ENCODE results near the gene CAPZB. TPM values are rescaled to one million over a fixed set of nuclear protein-coding genes. Genes with fewer than 3 reads are reported as not detected.

Gene CAPZB
- polyA plus RNA-seq, 1 donor from 2014 or later: 159 TPM

DNA sequence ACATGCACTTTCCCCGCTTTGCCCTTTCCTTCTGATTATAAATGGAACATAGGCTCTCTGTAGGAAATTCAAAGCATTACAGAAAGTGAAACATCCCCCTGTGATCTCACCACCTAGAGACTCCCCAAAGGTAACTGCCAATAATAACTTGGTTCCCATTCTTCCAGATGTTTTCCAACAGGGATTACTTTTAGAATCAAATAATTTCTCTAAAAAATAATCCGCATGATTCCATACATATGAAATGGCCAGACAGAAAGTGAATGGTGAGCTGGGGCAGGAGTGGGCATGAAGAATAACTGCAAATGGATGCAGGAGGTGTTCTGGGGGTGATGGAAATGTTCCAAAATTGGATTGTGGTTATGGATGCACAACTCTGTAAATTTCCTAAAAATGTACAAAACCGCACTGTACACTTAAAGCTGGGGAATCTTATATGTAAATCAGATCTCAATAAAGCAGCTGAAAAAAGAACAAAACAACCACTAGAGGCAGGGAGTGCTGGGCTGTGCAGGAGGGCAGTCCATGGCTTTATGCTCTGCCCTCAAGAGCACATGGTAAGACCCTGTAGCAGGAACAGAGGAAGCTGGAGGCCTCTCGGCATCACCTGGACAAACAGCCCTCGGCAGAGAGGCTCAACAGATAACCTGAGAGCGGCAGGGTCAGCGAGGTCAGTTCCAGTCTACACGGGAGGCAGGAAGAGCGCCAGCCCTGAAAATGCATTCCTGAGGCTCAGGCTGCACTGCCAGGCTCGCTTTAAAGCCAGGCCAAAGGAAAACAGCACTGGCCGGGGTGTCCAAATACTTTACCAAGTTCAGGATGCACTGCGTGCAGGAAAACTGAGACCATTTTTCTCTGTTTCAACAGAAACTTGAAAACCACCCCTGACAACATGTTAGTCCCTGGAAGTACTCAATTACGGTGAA lies 39.7 kb downstream of the CAPZB start:
- no peak overlapping the region for H2AFZ ChIP-seq (ENCODE audit: low read depth, low read length)
- no peak overlapping the region for H3K4me2 ChIP-seq (ENCODE audit: low read length)
- no peaks in the 10 kb centered on the region for H3K36me3 ChIP-seq (ENCODE audit: insufficient read depth, low read length)
- TF ChIP-seq SMC3 (conservative IDR thresholded peaks at IDR 0.05; ENCODE audit: poor library complexity) (no peak), RAD21 (conservative IDR thresholded peaks at IDR 0.05) (no peak), POLR2AphosphoS5 (IDR thresholded peaks at IDR 0.05) (no peak), EZH2 (IDR thresholded peaks at IDR 0.05; ENCODE audit: borderline replicate concordance, insufficient read depth, low read length, poor library complexity, severe bottlenecking) (no peak), MXI1 (conservative IDR thresholded peaks at IDR 0.05; ENCODE audit: poor library complexity, severe bottlenecking) (no peak), EP300 (conservative IDR thresholded peaks at IDR 0.05; ENCODE audit: poor library complexity, severe bottlenecking) (no peak), TAF1 (IDR thresholded peaks at IDR 0.05; ENCODE audit: low read depth) (no peak)
- TF ChIP-seq, protein P1, sequence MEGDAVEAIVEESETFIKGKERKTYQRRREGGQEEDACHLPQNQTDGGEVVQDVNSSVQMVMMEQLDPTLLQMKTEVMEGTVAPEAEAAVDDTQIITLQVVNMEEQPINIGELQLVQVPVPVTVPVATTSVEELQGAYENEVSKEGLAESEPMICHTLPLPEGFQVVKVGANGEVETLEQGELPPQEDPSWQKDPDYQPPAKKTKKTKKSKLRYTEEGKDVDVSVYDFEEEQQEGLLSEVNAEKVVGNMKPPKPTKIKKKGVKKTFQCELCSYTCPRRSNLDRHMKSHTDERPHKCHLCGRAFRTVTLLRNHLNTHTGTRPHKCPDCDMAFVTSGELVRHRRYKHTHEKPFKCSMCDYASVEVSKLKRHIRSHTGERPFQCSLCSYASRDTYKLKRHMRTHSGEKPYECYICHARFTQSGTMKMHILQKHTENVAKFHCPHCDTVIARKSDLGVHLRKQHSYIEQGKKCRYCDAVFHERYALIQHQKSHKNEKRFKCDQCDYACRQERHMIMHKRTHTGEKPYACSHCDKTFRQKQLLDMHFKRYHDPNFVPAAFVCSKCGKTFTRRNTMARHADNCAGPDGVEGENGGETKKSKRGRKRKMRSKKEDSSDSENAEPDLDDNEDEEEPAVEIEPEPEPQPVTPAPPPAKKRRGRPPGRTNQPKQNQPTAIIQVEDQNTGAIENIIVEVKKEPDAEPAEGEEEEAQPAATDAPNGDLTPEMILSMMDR (IDR thresholded peaks at IDR 0.05; ENCODE audit: poor library complexity, severe bottlenecking): no peak
- TF ChIP-seq, protein P2, sequence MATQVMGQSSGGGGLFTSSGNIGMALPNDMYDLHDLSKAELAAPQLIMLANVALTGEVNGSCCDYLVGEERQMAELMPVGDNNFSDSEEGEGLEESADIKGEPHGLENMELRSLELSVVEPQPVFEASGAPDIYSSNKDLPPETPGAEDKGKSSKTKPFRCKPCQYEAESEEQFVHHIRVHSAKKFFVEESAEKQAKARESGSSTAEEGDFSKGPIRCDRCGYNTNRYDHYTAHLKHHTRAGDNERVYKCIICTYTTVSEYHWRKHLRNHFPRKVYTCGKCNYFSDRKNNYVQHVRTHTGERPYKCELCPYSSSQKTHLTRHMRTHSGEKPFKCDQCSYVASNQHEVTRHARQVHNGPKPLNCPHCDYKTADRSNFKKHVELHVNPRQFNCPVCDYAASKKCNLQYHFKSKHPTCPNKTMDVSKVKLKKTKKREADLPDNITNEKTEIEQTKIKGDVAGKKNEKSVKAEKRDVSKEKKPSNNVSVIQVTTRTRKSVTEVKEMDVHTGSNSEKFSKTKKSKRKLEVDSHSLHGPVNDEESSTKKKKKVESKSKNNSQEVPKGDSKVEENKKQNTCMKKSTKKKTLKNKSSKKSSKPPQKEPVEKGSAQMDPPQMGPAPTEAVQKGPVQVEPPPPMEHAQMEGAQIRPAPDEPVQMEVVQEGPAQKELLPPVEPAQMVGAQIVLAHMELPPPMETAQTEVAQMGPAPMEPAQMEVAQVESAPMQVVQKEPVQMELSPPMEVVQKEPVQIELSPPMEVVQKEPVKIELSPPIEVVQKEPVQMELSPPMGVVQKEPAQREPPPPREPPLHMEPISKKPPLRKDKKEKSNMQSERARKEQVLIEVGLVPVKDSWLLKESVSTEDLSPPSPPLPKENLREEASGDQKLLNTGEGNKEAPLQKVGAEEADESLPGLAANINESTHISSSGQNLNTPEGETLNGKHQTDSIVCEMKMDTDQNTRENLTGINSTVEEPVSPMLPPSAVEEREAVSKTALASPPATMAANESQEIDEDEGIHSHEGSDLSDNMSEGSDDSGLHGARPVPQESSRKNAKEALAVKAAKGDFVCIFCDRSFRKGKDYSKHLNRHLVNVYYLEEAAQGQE (IDR thresholded peaks at IDR 0.05; ENCODE audit: borderline replicate concordance): no peak
- no peak overlapping the region for H3K9ac ChIP-seq (ENCODE audit: low read length)
- no peak overlapping the region for H3K4me3 ChIP-seq (ENCODE audit: low read length)
- peaks cover 12% of the 10 kb centered on the region for H3K79me2 ChIP-seq (replicated peaks; ENCODE audit: insufficient read depth, low read length)
- no peaks in the 10 kb centered on the region for H3K9me3 ChIP-seq (ENCODE audit: low read length)
- no peaks in the 10 kb centered on the region for H3K9me2 ChIP-seq (ENCODE audit: insufficient read depth, low read length)
- H3K27ac ChIP-seq (ENCODE audit: low read length): no peak overlapping the region
- H3K27me3 ChIP-seq (ENCODE audit: insufficient read depth, low read depth, low read length): no peaks in the 10 kb centered on the region
- H4K20me1 ChIP-seq (ENCODE audit: insufficient read depth): no peaks in the 10 kb centered on the region
- H3F3A ChIP-seq (ENCODE audit: insufficient read depth, low read length, poor library complexity, severe bottlenecking): no peaks in the 10 kb centered on the region

DNA sequence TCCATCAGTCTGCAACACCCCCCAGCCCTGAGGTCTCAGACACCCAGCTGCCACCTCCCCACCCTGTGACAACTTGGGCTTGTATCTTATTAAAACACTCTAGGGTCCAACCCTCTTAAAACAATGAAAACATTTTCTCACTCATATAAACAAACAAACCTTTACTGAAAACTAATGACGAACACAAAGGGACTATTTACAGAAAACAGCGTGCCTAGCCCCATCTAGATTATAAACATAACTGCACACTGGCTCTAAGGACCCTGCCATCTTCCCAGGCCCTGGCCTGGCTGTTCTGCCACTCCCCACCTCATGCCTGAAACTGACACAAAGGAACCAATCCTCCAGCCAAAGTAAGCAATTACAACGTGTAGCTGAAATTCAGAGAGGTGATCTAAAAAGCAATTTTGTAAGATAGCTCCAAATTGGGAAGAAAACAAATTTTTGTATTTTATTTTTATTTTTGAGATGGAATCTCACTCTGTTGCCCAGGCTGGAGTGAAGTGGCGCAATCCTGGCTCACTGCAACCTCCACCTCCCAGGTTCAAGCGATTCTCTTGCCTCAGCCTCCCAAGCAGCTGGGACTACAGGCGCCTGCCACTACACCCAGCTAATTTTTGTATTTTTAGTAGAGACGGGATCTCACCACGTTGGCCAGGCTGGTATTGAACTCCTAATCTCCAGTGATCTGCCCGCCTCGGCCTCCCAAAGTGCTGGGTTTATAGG lies 40.9 kb downstream of the CAPZB start:
- H3K4me2 ChIP-seq (ENCODE audit: low read length): no peak overlapping the region
- peaks cover 12% of the 10 kb centered on the region for H3K79me2 ChIP-seq (replicated peaks; ENCODE audit: insufficient read depth, low read length)
- no peaks in the 10 kb centered on the region for H4K20me1 ChIP-seq (ENCODE audit: insufficient read depth)

More for the DNA sequence above, 40.9 kb downstream of the CAPZB start:
- no peaks in the 10 kb centered on the region for H3F3A ChIP-seq (ENCODE audit: insufficient read depth, low read length, poor library complexity, severe bottlenecking)
- no peak overlapping the region for H3K9ac ChIP-seq (ENCODE audit: low read length)
- H3K27me3 ChIP-seq (ENCODE audit: insufficient read depth, low read depth, low read length): no peaks in the 10 kb centered on the region
- H2AFZ ChIP-seq (ENCODE audit: low read depth, low read length): no peak overlapping the region
- TF ChIP-seq, protein P2 (IDR thresholded peaks at IDR 0.05; ENCODE audit: borderline replicate concordance): no peak
- TF ChIP-seq MXI1 (conservative IDR thresholded peaks at IDR 0.05; ENCODE audit: poor library complexity, severe bottlenecking) (no peak), POLR2AphosphoS5 (IDR thresholded peaks at IDR 0.05) (no peak), RAD21 (conservative IDR thresholded peaks at IDR 0.05) (no peak), SMC3 (conservative IDR thresholded peaks at IDR 0.05; ENCODE audit: poor library complexity) (no peak), EZH2 (IDR thresholded peaks at IDR 0.05; ENCODE audit: borderline replicate concordance, insufficient read depth, low read length, poor library complexity, severe bottlenecking) (no peak), EP300 (conservative IDR thresholded peaks at IDR 0.05; ENCODE audit: poor library complexity, severe bottlenecking) (no peak), TAF1 (IDR thresholded peaks at IDR 0.05; ENCODE audit: low read depth) (no peak)
- TF ChIP-seq, protein P1 (IDR thresholded peaks at IDR 0.05; ENCODE audit: poor library complexity, severe bottlenecking): no peak
- H3K9me2 ChIP-seq (ENCODE audit: insufficient read depth, low read length): no peaks in the 10 kb centered on the region
- no peak overlapping the region for H3K27ac ChIP-seq (ENCODE audit: low read length)
- no peaks in the 10 kb centered on the region for H3K9me3 ChIP-seq (ENCODE audit: low read length)
- H3K4me3 ChIP-seq (ENCODE audit: low read length): no peak overlapping the region
- no peaks in the 10 kb centered on the region for H3K36me3 ChIP-seq (ENCODE audit: insufficient read depth, low read length)
